Limb (tissue), 2 donors: ENCODE data around the gene ISG20.

Experiments used
- DNase-seq, 2 donors: peaks; one replicate each; pipeline ENCODE4 v3.0.0-alpha.2; 2016; ENCODE audit errors: extremely low spot score in 2 of 2

The ISG20 gene

GRCh38 chr15:88638626-88639372 is at the start of gene ISG20:
Gene ISG20, plus strand, starts transcription at chr15:88639016. Its CDS starts 351 bp downstream, at chr15:88639367.
- DNase-seq: peak; percentile 67 to 80

GRCh38 chr15:88590759-88591158 is 48.1 kb upstream of the ISG20 start:
- no peak for DNase-seq

GRCh38 chr15:88591384-88591783 is 47.4 kb upstream of the ISG20 start:
- no peak for DNase-seq

GRCh38 chr15:88603885-88604284 is 34.9 kb upstream of the ISG20 start:
- no peak for DNase-seq

- DNase-seq: peak in 1 of 2 donors; percentile 59
Observed at GRCh38 chr15:88604381-88605188, 34.2 kb upstream of the ISG20 start.

- DNase-seq: peak; percentile 34 to 85
Observed at GRCh38 chr15:88605189-88606069, 33.4 kb upstream of the ISG20 start.

- no peak for DNase-seq
Observed at GRCh38 chr15:88606070-88606794, 32.6 kb upstream of the ISG20 start.

GRCh38 chr15:88607951-88608350 is 30.9 kb upstream of the ISG20 start:
- no peak for DNase-seq

- DNase-seq: no peak
Observed at GRCh38 chr15:88608607-88609181, 30.1 kb upstream of the ISG20 start.

- DNase-seq: no peak
Observed at GRCh38 chr15:88609344-88610090, 29.3 kb upstream of the ISG20 start.

GRCh38 chr15:88610701-88611231 is 28.1 kb upstream of the ISG20 start:
- DNase-seq: no peak

- DNase-seq: no peak
Observed at GRCh38 chr15:88612186-88612796, 26.5 kb upstream of the ISG20 start.

- DNase-seq: no peak
Observed at GRCh38 chr15:88613074-88613944, 25.5 kb upstream of the ISG20 start.

GRCh38 chr15:88615303-88616107 is 23.3 kb upstream of the ISG20 start:
- DNase-seq: no peak

GRCh38 chr15:88616240-88616639 is 22.6 kb upstream of the ISG20 start:
- DNase-seq: no peak

GRCh38 chr15:88617031-88617722 is 21.6 kb upstream of the ISG20 start:
- DNase-seq: no peak

GRCh38 chr15:88617790-88618189 is 21.0 kb upstream of the ISG20 start:
- DNase-seq: no peak
